Right atrium auricular region (tissue), 2 donors: ENCODE data around the gene KRTAP19-6. TPM values are rescaled to one million over a fixed set of nuclear protein-coding genes. Genes with fewer than 3 reads are reported as not detected.
A peak's percentile ranks its signal among the peaks of the same experiment; 100 is the strongest.

ENCODE experiments used
- DNase-seq: peaks from one replicate; pipeline ENCODE4 v3.0.0-alpha.2; 2019; ENCODE audit warnings: low spot score
- H3K27ac ChIP-seq, 2 donors: fragments of 200-600 bp; sonication (generic); 1 replicate in 1 of 2; 2 replicates in 1 of 2; pipeline ENCODE4 v1.5.1; 2016 to 2019
- H3K27me3 ChIP-seq, 2 donors: fragments of 200-600 bp; sonication (generic); one replicate each; pipeline versions ENCODE4 v1.5.1 to v1.6.0; 2017 to 2019
- H3K36me3 ChIP-seq: fragments of 200-600 bp; sonication (generic); one replicate; pipeline ENCODE4 v1.5.1; 2016
- H3K4me1 ChIP-seq, 2 donors: fragments of 200-600 bp; sonication (generic); one replicate each; pipeline versions ENCODE4 v1.5.1 to v1.6.0; 2017 to 2019
- H3K4me3 ChIP-seq, 2 donors: fragments of 200-600 bp; sonication (generic); 1 replicate in 1 of 2; 2 replicates in 1 of 2; pipeline ENCODE4 v1.5.1; 2017 to 2019; ENCODE audit warnings: mild to moderate bottlenecking in 1 of 2, moderate library complexity in 1 of 2
- H3K9me3 ChIP-seq, 2 donors: fragments of 200-600 bp; sonication (generic); one replicate each; pipeline ENCODE4 v1.5.1; 2019
- total RNA-seq, 2 donors: library from RNA; depleted of rRNA; stranded (reverse); fragments of >200 nt; gene quantifications; one replicate each; pipeline ENCODE4 v1.1.0, GENCODE V29; 2016
- TF ChIP-seq, protein P1 (sequence below), 2 donors: fragments of 200-600 bp; sonication (generic); IDR thresholded peaks; one replicate each; pipeline ENCODE4 v1.5.1; 2019; ENCODE audit warnings: antibody characterized with exemption in 2 of 2

Gene KRTAP19-6
- total RNA-seq, 2 donors from 2014 or later, result not detected

DNA sequence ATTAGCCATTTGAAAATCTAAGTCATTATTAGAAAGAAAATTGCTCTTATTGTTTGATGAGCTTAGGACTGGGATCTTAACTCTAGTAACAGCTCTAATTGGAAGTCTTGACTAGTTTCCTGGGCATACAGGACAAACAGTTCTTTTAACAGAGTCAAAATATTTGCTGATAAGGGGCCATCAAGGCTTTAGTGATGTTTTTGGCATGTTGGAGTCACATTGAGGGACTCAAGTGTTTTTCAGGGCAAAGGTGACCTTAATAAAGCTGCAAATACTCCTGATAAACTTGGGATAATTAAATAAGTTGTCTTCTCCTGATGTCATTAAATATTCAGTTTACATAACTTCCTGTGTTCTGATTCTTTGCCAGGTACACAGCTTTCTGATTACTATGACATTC lies 26.0 kb upstream of the KRTAP19-6 start:
- H3K36me3 ChIP-seq, result no peaks in the 10 kb centered on the region
- H3K4me3 ChIP-seq, result no peak overlapping the region
- no peak for DNase-seq
- no peaks in the 10 kb centered on the region for H3K9me3 ChIP-seq
- TF ChIP-seq, protein P1, sequence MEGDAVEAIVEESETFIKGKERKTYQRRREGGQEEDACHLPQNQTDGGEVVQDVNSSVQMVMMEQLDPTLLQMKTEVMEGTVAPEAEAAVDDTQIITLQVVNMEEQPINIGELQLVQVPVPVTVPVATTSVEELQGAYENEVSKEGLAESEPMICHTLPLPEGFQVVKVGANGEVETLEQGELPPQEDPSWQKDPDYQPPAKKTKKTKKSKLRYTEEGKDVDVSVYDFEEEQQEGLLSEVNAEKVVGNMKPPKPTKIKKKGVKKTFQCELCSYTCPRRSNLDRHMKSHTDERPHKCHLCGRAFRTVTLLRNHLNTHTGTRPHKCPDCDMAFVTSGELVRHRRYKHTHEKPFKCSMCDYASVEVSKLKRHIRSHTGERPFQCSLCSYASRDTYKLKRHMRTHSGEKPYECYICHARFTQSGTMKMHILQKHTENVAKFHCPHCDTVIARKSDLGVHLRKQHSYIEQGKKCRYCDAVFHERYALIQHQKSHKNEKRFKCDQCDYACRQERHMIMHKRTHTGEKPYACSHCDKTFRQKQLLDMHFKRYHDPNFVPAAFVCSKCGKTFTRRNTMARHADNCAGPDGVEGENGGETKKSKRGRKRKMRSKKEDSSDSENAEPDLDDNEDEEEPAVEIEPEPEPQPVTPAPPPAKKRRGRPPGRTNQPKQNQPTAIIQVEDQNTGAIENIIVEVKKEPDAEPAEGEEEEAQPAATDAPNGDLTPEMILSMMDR (IDR thresholded peaks at IDR 0.05), result no peak
- peaks cover 0 to 9% of the 10 kb centered on the region in 2 donors for H3K4me1 ChIP-seq
- H3K27ac ChIP-seq, result peak overlapping the region; percentile 10 to 78
- no peaks in the 10 kb centered on the region for H3K27me3 ChIP-seq

DNA sequence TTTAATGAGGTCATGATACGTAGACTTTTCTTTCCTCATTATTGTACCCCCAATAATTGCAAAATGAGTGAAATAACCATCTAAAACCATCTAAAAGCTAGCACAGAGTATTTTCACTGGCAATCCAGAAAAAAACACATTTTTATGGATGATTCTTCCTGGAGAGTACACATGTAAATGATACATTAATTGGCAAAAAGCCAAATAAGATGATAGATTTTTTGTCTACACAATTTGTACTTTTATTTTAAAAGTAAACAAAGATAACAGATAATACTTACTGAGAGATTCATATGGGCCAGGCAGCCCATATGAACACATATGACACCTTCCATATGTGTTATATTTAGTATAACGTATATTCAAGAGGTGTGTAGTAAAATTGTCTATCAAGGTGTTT lies 22.0 kb upstream of the KRTAP19-6 start:
- no peaks in the 10 kb centered on the region for H3K9me3 ChIP-seq
- no peaks in the 10 kb centered on the region for H3K27me3 ChIP-seq
- H3K27ac ChIP-seq, result no peak overlapping the region
- DNase-seq, result no peak
- H3K4me1 ChIP-seq, result peaks cover 0 to 21% of the 10 kb centered on the region in 2 donors
- H3K4me3 ChIP-seq, result no peak overlapping the region
- no peaks in the 10 kb centered on the region for H3K36me3 ChIP-seq
- TF ChIP-seq, protein P1 (IDR thresholded peaks at IDR 0.05), result no peak

DNA sequence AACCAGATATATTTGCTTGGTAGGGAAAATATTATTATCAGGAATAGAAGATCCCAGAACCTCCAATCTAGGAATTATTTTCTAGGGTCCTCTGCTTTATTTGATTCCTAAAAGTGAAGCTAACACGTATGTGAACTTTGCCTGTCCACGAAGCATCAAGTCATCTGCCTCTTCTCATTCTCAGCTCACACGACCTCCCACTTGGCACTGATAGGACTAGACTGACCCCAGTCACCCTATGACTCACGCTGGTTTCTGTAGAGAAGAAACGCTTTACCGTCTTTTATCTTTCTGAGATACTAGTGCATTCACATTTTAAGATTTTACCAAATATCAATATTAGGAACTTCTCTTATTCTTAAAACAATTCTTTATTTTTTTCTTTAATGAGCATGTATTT lies 21.4 kb upstream of the KRTAP19-6 start:
- no peak overlapping the region for H3K4me3 ChIP-seq
- H3K27me3 ChIP-seq, result no peaks in the 10 kb centered on the region
- TF ChIP-seq, protein P1 (IDR thresholded peaks at IDR 0.05), result no peak
- H3K36me3 ChIP-seq, result no peaks in the 10 kb centered on the region
- peaks cover 0 to 21% of the 10 kb centered on the region in 2 donors for H3K4me1 ChIP-seq
- DNase-seq, result no peak
- H3K9me3 ChIP-seq, result no peaks in the 10 kb centered on the region
- peak overlapping the region in 1 of 2 donors; percentile 55 for H3K27ac ChIP-seq

DNA sequence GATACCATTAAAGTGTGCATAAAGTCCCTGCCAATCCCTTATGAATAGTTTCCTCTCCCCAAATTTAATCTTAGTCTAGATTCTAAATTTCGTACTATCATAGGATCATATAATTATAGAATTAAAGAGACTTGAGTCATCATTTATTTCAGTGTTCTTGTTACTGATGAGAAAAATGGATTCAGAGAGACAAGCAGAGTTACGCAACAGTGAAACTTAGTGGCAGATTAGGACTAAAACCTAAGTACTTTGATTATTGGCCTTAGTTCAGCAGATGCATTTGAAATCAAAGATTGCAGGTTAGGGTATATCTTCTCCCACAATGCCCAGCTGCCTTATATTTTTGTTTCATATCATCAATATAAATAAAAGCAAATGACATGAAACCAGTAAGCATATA lies 20.3 kb upstream of the KRTAP19-6 start:
- TF ChIP-seq, protein P1 (IDR thresholded peaks at IDR 0.05), result no peak
- no peak overlapping the region for H3K4me3 ChIP-seq
- no peaks in the 10 kb centered on the region for H3K36me3 ChIP-seq
- H3K4me1 ChIP-seq, result peaks cover 0 to 15% of the 10 kb centered on the region in 2 donors
- peak overlapping the region in 1 of 2 donors; percentile 59 for H3K27ac ChIP-seq
- no peaks in the 10 kb centered on the region for H3K9me3 ChIP-seq
- DNase-seq, result no peak
- no peaks in the 10 kb centered on the region for H3K27me3 ChIP-seq

DNA sequence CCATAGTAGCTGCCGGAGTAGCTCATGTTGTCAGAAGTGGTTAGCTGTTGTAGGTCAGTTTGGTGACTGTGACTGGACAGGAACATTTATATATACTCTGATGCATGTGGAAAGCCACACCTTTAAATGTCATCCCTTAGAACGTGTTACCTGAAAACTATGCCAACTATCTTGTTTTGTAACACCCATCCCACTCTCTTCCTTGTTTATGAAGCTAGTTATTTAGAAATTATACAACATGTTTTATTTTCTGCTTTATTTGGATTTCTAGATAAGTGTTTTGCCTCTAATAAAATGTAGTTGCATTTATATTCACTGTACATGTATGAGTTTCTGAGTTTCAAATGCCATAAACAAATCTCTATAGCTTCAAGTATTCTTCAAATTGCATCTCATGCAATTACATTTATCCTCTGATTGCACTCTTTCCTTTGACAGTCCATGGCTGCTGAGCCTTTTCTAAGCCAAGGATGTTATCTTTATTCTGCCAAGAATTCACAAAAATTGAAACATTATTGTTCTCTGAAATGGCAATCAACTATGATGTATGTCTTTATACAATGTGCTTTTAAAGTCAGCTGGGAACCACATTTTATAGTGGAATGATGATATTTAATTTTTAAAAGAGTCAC lies 19.7 kb upstream of the KRTAP19-6 start, which contains the start of gene KRTAP19-7:
TSS of gene KRTAP19-7 (minus strand) at position 51 of the 632 bp plus-strand sequence. CDS start at position 26, 25 bp downstream.
- Histone ChIP-seq H3K27me3 (no peaks in the 10 kb centered on the region), H3K4me3 (no peak within 1 kb of the TSS), H3K9me3 (no peaks in the 10 kb centered on the region), H3K36me3 (no peaks in the 10 kb centered on the region), H3K4me1 (peaks cover 0 to 15% of the 10 kb centered on the region in 2 donors), H3K27ac (peak within 1 kb of the TSS in 1 of 2 donors; percentile 59)
- TF ChIP-seq, protein P1 (IDR thresholded peaks at IDR 0.05), result no peak
- DNase-seq, result no peak

DNA sequence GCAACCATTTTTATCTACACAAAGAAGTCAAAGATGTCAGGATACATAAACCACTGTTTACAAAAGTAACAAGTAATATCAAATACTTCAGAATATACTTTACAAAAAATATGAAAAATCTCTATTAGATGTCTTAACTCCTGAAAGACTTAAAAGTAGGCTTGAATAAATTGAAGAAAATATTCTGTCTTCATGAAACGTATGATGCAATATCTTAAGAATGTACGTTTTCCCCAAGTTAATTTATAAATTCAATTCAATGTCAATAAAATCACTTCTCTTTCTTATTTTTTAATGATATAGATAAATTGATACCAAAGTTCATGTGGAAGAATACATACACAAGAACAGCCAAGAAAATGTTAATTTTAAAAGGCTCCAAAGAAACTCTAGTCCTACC lies 13.4 kb upstream of the KRTAP19-6 start:
- H3K4me3 ChIP-seq, result no peak overlapping the region
- H3K4me1 ChIP-seq, result no peaks in the 10 kb centered on the region
- peaks cover 0 to 8% of the 10 kb centered on the region in 2 donors for H3K9me3 ChIP-seq
- H3K27ac ChIP-seq, result no peak overlapping the region
- H3K36me3 ChIP-seq, result no peaks in the 10 kb centered on the region
- TF ChIP-seq, protein P1 (IDR thresholded peaks at IDR 0.05), result no peak
- no peaks in the 10 kb centered on the region for H3K27me3 ChIP-seq
- no peak for DNase-seq
